Measurements from ENCODE around the gene NOC3L.

NOC3L gene

DNA sequence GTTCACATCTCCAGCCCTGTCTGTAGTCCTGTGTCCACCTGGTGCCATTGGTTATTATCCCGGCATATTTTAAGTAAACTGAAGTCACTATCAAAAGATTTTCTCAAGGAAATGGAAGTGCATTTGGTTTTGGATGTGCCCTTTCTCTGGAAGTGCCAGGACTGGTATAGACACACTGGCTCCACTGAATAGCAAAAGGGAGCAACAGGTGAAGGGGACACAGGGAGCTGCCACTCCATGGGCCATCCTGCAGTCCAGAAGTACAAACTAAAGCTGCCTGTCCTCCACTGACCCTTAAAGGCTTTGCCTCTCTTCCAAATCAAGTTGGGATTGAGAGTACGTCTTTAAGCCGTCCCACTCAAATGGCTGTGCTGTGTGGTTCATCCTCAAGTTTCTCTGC is 62.7 kb downstream of the NOC3L start:
- DNase-seq (ENCODE audit: low read depth), result no peak

DNA sequence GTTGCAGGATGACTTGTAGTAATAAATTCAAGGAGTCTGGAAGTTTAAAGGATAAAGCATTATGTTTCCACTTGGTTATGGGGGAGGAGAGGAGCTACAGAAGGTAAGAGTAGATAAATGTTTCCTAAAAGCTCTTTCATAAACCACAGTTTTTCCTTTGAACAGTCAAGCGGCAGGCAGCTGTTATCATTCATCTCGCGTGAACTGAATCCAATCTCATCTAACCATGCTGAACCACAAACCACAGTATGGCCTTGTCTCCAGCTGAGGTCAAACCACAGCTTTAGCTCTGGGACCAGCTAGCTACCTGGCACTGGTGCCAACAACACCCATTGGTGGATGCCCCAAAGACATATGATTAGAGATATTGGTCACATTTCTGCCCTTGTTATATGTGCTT is 63.3 kb downstream of the NOC3L start:
- no peak for DNase-seq (ENCODE audit: low read depth)

DNA sequence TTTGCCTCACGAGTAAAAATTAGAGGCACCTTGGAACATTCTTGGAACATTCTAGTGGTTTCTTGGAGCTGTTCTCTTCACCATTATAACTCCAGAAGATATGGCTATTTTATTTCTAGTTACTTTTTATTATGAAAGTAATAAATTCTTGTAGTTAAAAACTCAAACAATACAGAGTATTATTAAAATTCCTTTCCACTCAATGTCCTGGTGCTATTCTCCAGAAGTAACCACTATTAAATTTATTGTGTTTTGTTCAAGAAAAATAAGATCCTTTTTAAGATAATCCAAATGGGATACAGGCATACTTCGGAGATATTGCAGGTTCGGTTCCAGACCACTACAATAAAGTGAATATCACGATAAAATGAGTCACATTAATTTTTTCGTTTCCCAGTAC is 68.6 kb downstream of the NOC3L start:
- DNase-seq (ENCODE audit: low read depth), result no peak

DNA sequence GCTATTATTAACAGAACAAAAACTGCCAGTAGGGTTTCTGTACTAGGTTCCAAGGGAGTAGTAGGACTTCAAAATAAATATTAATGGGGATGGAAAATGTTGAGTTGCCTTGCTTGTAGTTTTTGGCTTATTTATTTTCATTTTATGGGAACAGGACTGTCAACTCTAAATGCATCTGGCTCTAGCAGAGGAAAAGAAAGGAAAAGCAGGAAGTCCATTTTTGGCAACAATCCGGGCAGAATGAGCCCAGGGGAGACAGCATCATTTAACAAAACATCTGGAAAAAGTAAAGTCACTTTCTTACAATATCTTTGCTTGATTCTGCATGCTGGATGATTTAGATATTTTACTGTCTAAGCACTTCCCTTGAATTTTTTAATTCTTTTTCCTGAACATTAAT is 69.4 kb downstream of the NOC3L start:
- no peak for DNase-seq (ENCODE audit: low read depth)

DNA sequence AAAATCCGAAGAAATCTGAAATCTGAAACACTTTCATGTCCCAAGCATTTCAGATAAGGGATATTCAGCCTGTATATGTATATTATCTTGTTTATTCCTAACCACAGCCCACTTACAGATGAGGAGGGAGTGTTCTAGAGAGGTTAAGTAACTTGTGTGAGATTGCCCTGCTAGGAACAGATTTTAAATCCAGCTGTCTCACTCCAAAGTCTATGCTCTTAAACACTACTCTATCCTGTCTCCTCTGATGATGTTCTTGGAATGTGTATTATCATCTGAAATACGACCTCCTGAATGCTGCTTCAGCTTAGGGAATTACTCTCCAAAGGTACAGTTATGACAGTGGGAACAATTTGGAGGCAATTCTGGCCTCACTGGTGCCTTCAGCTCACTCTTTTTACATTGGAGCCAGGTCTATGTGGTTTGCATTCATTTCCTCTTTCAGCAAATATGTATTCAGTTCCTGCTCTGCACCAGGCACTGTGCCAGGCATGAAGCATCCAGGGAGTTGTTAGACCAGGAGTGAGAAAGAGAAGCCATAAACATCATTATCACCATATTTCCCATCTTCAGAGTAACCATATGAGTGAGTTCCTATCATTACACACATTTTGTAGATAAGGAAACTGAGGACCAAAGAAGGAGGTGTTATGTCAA is 70.2 kb downstream of the NOC3L start:
- no peak for DNase-seq (ENCODE audit: low read depth)

DNA sequence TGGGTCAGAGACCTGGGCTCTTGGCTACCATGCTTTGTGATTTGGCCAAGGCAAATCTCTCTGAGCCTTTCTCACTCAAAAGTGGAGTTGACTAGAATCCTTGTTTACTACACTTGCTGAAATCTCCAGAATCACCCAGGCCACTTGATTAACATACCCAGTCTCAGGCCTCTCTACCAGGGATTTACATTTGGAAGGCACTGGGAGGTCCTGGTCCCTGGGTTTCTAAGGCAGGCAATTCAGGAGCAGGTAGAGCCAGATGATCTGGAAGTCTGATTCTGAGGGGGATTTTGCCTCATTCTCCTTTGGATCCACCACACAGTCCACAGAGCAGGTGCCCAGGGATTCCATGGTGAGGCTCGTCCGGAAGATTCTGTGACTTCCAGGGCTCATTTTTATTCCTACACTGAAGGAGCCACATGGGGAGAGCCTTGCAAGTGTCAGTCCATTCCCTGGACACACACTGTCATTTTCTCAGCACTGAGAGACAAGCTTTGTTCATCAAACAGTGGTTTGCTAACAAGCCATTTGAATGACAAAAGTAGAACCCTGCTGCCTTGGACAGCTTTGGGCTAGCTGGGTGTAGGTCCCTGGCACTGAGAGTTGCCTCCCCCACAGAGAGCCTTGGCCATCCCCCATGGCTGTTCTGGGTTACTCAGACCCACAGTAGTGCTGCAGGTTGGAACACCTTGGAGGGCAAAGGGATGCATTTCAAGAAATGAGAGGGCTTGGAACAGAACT is 74.2 kb downstream of the NOC3L start:
- DNase-seq (ENCODE audit: low read depth), result no peak

DNA sequence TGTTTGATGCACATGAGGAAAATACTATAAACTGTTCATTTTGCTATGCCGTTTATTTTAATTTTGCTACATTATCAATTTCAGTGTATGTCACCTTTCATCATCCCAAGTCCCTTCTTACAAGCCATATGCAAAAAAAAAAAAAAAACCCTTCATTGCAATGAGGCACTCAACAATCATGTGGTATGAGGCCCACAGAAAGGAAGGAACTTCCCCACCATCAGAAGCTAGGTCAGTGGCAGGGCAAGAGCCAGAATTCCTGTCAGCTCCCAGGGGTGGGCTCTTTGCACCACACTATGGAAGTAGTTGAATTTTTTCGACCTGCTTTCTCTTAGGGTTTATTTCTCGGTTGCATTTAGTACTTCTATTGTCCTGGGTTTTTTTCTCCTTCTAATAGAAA is 75.4 kb downstream of the NOC3L start:
- DNase-seq (ENCODE audit: low read depth), result no peak

DNA sequence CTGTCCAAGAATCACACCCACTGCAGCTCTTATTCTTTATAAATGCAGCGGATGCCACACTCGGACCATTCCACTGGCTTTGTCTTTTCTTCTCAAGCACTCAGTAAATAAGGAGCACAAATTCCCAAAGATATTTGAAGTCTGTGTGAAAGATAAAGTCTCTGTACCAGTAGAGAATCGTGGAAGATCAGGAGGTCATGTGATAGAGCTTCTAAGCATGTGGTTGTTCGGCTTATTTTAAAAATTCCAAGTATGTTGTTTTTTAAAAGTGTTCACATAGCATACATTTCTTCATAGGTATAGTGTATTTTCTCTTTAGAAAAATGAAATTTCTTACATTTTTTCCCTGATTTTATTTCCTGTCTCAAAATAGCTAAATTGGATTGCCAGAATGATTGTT is 75.8 kb downstream of the NOC3L start:
- no peak for DNase-seq (ENCODE audit: low read depth)

DNA sequence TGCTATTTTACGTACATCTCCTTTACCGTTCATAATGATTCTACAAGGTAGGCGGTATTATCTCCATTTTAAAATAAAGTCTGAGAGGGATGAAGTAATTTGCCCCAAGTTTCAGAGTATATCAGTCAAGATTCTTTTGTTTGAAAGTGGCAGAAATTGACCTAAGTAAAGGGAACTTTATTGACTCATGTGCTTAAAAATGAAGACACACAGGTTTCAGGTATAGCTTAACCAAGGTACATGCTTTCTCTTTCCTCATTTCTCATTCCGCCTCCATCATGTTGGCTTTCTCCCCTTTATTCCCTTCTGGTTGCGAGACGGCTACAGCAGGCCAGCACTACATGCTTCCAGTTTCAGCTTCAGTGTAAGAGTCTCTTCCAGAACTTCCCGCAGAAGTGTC is 77.5 kb downstream of the NOC3L start:
- no peak for DNase-seq (ENCODE audit: low read depth)
